ENCODE measurements around the gene ISM1.

GRCh38 chr20:13297147-13297899 lies 76.2 kb downstream of the ISM1 start:
- TF ChIP-seq CTCF (IDR thresholded peaks at IDR 0.05; ENCODE audit: insufficient read depth, low read length) = no peak
- TF ChIP-seq SPI1 (IDR thresholded peaks at IDR 0.05; ENCODE audit: borderline replicate concordance, low read depth) = no peak
- no peak for TF ChIP-seq REST (IDR thresholded peaks at IDR 0.05; ENCODE audit: insufficient replicate concordance, low read depth)
- TF ChIP-seq POLR2AphosphoS5 (IDR thresholded peaks at IDR 0.05; ENCODE audit: low read depth) = no peak
- no peak for TF ChIP-seq GABPA (IDR thresholded peaks at IDR 0.05; ENCODE audit: low read depth)

All from HL-60 (cell line).